ENCODE results near the gene NTN3.

DNA sequence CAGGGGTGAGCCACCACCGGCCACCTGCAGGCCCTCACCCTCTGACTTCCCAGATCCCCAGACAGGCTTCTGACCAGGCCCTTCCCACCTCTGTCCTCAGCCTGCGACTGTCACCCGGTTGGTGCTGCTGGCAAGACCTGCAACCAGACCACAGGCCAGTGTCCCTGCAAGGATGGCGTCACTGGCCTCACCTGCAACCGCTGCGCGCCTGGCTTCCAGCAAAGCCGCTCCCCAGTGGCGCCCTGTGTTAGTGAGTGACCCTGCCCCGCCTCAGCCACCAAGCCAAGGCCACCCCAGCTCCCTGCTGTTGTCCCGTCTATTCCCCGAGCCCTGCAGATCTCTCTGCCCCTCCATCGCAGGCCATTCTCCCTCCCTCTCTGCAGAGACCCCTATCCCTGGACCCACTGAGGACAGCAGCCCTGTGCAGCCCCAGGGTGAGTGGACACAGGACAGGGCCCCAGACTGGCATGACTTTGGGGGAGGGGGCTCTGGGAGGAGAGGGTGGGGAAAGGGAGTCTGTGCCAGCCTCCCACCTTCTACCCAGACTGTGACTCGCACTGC is 1.9 kb downstream of the NTN3 start:
- TF ChIP-seq, protein P1, sequence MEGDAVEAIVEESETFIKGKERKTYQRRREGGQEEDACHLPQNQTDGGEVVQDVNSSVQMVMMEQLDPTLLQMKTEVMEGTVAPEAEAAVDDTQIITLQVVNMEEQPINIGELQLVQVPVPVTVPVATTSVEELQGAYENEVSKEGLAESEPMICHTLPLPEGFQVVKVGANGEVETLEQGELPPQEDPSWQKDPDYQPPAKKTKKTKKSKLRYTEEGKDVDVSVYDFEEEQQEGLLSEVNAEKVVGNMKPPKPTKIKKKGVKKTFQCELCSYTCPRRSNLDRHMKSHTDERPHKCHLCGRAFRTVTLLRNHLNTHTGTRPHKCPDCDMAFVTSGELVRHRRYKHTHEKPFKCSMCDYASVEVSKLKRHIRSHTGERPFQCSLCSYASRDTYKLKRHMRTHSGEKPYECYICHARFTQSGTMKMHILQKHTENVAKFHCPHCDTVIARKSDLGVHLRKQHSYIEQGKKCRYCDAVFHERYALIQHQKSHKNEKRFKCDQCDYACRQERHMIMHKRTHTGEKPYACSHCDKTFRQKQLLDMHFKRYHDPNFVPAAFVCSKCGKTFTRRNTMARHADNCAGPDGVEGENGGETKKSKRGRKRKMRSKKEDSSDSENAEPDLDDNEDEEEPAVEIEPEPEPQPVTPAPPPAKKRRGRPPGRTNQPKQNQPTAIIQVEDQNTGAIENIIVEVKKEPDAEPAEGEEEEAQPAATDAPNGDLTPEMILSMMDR (IDR thresholded peaks at IDR 0.05), result no peak
- TF ChIP-seq POLR2A (IDR thresholded peaks at IDR 0.05), result no peak

Measured in heart left ventricle (tissue), 13 donors.